HG02588 (cell line): ENCODE results near the gene KIF21B.
"Not testable (repeated sequence)": the region's sequence is repeated elsewhere in the genome, so short reads cannot be mapped to it uniquely, and the experiment has no call there.

Experiments
- ATAC-seq: cut with Tn5 transposase; IDR thresholded peaks from one replicate; pipeline ENCODE4 v1.9.1; 2021; ENCODE audit warnings: mild to moderate bottlenecking, moderate library complexity; ENCODE audit not compliant: unreplicated experiment

KIF21B gene

DNA sequence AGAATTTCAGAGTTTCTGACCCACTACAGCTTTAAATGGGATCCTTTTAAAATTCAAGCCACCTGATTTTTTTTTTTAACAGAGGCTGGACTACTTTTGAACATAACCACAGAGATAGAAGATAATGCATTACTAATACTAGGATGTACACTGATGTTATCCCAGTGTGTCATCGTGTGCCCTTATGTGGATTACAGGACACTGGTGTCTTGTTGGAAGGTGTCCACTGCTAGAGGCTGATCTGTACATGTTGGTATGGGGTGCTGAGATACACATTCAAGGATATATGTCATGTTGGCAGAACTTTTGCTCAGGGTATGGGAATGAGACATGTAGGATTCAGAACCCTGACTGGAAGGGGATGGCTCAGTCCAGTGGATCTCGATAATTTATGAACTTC lies 72.5 kb downstream of the KIF21B start:
- no peak for ATAC-seq

DNA sequence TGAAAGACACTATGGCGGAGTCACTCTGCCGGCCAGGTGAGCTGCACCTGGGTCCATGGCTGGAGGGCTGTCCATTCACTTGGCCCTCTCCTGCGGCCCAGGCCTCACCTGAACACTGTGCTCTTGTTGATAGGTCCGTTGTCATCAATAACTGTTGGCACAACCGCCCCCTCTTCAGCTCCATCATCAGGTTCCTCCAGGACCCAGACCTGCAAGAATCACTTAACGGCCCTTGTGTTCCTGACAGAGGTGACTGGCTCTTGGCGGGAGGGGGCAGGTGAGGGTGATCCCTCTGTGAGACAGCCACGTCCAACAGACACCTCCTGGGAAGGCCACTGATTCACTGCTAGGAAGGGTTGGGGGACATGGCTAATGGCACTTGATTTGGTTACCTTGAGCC lies 73.9 kb downstream of the KIF21B start:
- no peak for ATAC-seq

DNA sequence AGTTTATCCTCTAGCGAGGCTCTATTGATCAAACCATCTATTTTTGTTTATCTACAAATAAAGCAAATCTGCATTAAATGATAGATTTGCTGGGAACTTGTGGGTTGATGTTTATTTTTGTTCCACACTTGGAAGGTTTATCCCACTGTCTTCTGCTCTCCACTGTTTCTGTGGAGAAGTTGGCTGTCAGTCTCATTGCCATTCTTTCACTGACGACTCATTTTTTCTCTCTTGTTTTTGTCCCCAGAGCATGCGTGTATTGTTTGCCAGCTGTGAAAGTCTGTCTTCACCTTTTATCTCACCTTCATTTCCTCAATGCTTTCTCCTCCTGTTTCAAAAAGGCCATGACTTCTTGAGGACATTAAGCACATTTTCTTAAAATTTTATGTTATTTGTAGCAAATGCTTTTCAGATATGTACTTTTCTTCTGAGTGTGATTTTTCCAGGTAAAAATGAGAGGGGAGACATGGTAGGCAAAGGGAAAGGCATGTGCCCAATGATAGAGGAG lies 76.4 kb downstream of the KIF21B start:
- no peak for ATAC-seq

DNA sequence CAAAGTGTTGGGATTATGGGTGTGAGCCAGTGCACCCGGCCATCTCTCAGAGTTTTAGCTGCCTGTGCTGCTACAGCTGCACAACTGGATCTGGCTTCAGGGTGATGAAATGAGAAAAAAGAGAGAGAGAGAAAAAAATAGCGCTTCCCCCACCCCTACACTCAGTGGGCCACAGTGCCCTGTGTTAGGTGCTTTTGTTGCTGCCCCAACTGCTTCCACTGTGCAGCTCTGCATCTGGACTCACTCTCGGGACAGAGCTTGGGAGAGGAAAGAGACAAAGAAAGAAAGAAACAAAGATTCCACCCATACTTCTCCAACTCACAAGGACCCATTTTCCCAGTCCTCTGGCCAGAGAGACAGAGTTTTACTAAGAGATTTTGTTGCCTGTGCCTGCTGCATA lies 78.4 kb downstream of the KIF21B start:
- ATAC-seq, result no peak

DNA sequence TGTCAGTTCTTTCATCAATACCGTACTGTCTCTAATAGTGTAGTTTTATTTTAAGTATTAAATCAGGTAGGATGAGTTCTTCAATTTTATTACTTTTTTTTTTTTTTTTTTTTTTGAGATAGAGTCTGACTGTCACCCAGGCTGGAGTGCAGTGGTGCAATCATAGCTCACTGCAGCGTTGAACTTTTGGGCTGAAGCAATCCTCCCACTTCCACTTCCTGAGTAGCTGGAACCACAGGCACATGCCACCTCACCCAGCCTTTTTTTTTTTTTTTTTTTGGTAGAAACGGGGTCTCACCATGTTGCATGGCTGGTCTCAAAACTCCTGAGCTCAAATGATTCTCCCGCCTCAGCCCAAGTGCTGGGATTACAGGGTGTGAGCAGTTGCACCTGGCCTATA lies 84.6 kb downstream of the KIF21B start:
- no peak for ATAC-seq

DNA sequence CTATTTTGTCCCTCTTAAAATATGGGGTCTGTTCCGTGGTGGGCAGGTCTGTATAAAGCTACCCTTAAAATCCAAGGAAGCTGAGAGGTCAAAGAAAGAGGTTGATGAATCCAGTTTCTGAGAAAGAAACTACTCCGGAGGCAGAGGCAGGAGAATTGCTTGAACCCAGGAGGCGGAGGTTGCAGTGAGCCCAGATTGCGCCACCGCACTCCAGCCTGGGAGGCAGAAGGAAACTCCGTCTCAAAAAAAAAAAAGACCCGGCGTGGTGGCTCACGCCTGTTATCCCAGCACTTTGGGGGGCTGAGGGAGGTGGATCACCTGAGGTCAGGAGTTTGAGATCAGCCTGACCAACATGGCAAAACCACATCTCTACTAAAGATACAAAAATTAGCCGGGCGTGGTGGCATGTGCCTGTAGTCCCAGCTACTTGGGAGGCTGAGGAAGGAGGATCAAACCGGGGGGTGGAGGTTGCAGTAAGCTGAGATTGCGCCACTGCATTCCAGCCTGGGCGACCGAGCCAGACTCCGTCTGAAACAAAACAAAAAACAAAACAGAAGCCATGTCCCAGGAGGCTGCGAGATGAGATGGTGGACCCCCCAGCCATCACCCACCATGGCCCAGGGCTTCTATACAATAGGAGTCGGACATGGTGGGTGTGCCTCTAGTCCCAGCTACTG lies 88.1 kb downstream of the KIF21B start:
- ATAC-seq, result not testable (repeated sequence)

DNA sequence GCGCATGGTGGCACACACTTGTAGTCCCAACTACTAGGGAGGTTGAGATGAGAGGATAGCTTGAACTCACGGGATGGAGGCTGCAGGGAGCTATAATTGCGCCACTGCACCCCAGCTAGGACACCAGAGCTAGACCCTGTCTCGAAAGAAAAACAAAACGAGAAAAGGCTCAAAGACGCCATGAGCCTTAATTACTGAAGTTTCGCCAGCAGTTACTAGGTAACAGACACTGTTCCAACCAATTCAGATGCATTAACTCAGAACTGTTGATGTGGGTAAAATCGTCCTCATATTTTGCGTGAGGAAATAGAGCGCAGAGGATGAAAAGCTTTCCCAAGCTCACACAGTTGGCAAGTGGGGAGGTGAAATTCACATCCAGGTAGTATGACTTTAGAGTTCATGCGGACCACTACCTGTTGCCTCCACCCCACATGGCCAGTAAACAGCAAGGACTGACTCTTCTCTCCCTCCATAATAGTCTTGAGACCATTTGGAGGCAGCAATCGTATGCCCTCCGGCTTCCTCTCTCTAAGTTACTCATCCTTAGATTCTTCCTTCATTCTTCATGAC lies 88.8 kb downstream of the KIF21B start:
- ATAC-seq, result no peak

DNA sequence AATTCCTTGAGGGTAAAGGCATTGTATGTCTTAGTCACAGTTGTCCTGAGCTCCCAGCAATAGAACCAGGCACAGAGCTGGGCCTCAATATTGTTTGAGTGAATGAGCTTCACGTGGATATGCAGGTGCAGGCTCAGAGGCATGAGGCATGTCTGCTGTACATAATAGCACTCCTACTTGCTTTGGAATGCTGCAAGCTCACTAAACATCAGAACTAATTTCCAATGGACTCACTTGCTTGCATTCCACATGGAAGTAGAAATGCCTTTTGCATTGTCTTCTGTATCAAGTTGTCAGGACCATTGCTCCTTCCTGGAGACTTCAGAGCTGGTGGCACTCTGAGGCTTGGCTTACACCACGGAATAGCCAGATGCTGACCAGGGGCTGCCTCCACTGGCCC lies 91.7 kb downstream of the KIF21B start:
- ATAC-seq, result no peak

DNA sequence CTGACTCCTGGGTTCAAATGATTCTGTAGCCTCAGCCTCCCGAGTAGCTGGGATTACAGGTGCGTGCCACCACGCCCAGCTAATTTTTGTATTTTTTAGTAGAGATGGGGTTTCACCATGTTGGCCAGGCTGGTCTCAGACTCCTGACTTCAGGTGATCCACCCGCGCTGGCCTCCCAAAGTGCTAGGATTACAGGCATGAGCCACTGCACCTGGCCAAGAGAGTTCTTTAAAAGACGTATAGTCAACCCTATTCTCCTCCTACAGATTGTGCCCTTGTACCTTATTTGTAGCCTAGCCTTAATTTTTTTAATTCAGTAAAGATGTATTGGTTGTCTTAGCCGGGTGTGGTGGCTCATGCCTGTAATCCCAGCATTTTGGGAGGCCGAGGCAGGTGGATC lies 93.2 kb downstream of the KIF21B start:
- ATAC-seq, result not testable (repeated sequence)

DNA sequence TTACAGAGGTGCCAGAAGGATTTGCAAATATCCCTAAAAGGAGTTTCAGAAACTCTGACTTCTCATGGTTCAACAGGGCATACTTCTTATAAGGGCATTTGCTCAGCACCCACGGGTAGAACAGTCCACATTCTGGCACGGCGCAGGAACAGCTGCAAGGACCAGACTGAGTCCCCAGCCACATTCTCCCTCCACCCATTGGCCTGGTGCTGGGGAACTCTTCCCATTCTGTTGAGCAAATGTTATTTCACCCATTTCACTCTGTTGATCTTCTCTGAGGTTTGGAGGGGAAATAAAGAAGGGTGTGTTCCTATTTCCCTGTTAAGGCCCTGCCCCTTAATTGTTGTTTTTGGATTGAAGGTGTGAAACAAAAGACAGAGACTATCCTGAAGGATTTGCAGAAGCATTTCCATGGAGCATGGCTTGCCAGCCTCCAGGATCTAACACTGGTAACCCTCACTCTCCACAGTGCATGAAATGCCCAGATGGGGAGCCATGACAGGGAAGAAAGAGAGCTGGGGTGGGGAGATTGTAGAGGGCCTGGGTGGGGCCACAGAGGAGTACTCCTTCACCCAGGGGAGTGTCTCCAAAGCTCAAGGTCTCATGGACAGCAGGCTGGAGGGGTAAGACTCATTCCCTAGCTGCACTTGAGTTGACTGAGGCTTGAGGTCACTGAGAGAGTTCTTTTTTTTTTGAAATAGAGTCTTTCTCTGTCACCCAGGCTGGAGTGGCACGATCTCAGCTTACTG lies 93.8 kb downstream of the KIF21B start:
- ATAC-seq, result no peak

DNA sequence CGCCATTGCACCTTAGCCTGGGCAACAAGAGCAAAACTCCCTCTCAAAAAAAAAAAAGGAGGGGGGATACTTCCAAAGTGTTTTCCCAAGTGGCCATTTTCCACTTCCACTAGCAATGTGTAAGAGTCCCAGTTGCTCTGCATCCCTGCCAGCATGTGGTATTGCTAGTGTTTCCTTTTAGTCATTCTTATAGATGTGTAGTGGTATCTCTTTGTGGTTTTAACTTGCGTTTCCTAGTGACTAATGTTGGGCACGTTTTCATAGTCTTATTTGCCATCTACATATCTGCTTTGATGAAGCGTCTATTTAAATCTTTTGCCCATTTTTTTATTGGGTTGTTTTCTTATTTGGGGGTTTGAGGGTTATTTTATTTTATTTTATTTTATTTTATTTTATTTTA lies 97.7 kb downstream of the KIF21B start:
- no peak for ATAC-seq

DNA sequence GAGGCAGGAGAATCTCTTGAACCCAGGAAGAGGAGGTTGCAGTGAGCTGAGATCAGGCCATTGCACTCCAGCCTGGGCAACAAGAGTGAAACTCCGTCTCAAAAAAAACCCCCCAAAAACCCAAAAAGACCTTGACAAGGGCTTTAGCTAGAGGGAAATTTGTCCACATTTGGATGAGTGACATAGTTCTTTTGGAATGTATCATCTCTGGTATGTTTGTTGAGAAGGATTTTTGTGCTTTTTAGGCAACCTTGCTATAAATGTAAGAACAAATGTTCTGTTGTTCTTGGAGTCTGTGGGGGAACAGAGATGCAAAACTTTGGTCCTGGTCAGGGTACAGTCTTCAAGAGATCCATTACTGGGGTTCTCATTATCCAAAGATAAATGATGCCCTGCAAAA lies 99.9 kb downstream of the KIF21B start:
- no peak for ATAC-seq

DNA sequence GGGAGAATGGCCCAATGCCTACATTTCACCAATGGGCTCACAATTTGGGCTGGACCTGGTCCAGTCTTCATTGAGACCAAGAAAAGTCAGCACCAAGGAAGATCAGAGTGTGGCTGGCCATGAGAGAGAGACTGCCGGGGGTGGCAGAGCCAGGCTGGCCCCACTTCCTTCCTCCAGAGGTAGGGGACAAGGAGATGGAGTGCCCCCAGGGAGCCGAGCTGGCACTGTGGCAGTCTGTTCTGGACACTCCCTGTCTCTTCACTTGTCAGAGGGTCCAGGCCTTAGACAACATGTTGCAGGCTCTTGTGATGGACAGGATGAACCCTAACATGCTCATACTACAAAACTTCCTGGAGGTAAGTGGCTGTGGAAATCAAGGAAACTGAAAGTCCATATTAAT lies 101.1 kb downstream of the KIF21B start:
- no peak for ATAC-seq

DNA sequence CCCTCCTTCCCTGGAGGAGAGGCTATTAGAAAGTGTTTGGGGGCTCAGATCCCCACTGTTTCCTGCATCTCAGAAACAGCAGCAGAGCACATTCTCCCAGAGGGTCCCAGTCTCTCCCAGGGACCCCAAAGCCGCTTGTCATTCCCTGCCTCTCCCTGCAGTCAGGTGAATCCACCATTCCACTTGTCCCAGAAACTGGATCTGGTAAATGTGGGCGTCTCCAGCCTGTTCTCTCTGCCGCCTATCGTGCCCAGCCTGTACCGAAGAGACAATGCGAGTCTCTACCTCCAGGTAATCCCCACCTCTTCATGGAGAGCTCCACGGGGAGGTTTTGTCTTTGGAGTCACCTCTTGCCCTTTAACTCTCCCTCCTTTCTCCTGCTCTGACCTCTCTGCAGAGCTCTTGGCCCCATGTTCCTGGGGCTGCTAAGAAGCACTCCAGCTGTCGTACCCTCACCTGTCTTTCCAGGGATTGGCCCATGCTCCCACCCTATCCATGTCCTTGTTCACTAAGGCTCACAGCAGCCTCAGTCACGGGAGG lies 101.9 kb downstream of the KIF21B start:
- ATAC-seq, result no peak
